ENCODE results near the gene CFAP43. TPM values are rescaled to one million over a fixed set of nuclear protein-coding genes. Genes with fewer than 3 reads are reported as not detected.
A peak's percentile ranks its signal among the peaks of the same experiment; 100 is the strongest.
"Not testable (repeated sequence)": the region's sequence is repeated elsewhere in the genome, so short reads cannot be mapped to it uniquely, and the experiment has no call there.

Gene CFAP43
- total RNA-seq, 1 donor from 2014 or later: 0.15 TPM

DNA sequence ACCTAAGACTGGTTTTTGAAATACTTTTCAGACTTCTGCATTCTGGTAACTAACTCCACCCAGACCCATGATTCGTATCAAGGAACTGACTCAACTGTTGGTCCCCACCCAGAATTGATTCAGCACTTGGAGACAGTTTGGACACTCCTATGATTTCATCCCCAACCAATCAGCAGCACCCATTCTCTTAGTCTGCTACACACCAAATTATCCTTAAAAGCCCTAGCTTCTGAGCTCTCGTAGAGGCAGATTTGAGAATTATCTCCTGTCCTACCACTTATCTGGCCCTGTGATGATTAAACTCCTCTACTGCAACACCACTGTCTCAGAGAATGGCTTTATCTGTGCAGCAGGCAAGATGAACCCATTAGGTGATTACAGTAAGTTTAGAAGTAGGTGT, 14.8 kb upstream of the CFAP43 start:
- no peaks in the 10 kb centered on the region for H3K36me3 Mint-ChIP-seq (ENCODE audit: low read depth)
- TF ChIP-seq, protein P1, sequence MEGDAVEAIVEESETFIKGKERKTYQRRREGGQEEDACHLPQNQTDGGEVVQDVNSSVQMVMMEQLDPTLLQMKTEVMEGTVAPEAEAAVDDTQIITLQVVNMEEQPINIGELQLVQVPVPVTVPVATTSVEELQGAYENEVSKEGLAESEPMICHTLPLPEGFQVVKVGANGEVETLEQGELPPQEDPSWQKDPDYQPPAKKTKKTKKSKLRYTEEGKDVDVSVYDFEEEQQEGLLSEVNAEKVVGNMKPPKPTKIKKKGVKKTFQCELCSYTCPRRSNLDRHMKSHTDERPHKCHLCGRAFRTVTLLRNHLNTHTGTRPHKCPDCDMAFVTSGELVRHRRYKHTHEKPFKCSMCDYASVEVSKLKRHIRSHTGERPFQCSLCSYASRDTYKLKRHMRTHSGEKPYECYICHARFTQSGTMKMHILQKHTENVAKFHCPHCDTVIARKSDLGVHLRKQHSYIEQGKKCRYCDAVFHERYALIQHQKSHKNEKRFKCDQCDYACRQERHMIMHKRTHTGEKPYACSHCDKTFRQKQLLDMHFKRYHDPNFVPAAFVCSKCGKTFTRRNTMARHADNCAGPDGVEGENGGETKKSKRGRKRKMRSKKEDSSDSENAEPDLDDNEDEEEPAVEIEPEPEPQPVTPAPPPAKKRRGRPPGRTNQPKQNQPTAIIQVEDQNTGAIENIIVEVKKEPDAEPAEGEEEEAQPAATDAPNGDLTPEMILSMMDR (IDR thresholded peaks at IDR 0.05): no peak
- H3K4me3 Mint-ChIP-seq (ENCODE audit: unreplicated experiment): no peak overlapping the region
- no peaks in the 10 kb centered on the region for H3K4me1 Mint-ChIP-seq (ENCODE audit: low read depth)
- peak overlapping the region; percentile 2 for H3K27ac Mint-ChIP-seq (ENCODE audit: unreplicated experiment)
- no peak for DNase-seq (ENCODE audit: low spot score)
- peaks cover 9% of the 10 kb centered on the region for H3K27me3 Mint-ChIP-seq (ENCODE audit: low read depth)
- peaks cover 11% of the 10 kb centered on the region for H3K9me3 Mint-ChIP-seq (ENCODE audit: low read depth)

DNA sequence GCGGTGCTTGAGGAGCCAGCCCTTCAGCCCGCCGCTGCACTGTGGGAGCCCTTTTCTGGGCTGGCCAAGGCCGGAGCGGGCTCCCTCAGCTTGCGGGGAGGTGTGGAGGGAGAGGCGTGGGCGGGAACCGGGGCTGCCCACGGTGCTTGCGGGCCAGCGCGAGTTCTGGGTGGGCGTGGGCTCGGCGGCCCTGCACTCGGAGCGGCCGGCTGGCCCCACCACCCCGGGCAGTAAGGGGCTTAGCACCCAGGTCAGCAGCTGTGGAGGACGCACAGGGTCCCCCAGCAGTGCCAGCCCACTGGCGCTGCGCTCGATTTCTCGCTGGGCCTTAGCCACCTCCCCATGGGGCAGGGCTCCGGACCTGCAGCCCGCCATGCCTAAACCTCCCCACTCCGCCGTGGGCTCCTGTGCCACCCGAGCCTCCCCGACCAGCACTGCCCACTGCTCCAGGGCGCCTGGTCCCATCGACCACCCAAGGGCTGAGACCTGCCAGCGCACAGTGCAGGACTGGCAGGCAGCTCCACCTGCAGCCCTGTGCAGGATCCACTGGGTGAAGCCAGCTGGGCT, 13.0 kb upstream of the CFAP43 start:
- Mint-ChIP-seq H3K27me3 (ENCODE audit: low read depth) (peaks cover 15% of the 10 kb centered on the region), H3K9me3 (ENCODE audit: low read depth) (peaks cover 11% of the 10 kb centered on the region), H3K4me3 (ENCODE audit: unreplicated experiment) (no peak overlapping the region)

DNA sequence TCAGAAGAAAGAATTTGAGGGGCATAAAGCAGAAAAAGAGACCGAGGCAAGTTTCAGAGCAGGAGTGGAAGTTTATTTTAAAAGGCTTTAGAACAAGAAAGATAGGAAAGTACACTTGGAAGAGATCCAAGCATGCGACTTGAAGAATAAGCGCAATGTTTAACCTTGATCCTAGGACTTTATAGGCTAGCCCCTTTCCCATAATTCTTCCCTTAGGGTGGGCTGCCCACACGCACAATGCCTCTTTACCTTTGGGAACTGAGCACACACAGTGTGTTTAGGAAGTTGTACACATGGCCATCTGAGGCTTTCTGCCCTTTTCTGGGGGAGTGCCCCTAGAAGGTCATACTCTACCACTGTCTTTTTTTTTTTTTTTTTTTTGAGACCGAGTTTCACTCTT, 11.3 kb upstream of the CFAP43 start:
- Mint-ChIP-seq H3K4me3 (ENCODE audit: unreplicated experiment) (no peak overlapping the region), H3K9me3 (ENCODE audit: low read depth) (peaks cover 11% of the 10 kb centered on the region), H3K27me3 (ENCODE audit: low read depth) (peaks cover 23% of the 10 kb centered on the region), H3K4me1 (ENCODE audit: low read depth) (no peaks in the 10 kb centered on the region), H3K36me3 (ENCODE audit: low read depth) (no peaks in the 10 kb centered on the region), H3K27ac (ENCODE audit: unreplicated experiment) (no peak overlapping the region)
- DNase-seq (ENCODE audit: low spot score): no peak
- TF ChIP-seq, protein P1 (IDR thresholded peaks at IDR 0.05): no peak

More for the DNA sequence above, 13.0 kb upstream of the CFAP43 start:
- Mint-ChIP-seq H3K4me1 (ENCODE audit: low read depth) (no peaks in the 10 kb centered on the region), H3K36me3 (ENCODE audit: low read depth) (no peaks in the 10 kb centered on the region), H3K27ac (ENCODE audit: unreplicated experiment) (no peak overlapping the region)
- DNase-seq (ENCODE audit: low spot score): no peak
- TF ChIP-seq, protein P1 (IDR thresholded peaks at IDR 0.05): no peak

DNA sequence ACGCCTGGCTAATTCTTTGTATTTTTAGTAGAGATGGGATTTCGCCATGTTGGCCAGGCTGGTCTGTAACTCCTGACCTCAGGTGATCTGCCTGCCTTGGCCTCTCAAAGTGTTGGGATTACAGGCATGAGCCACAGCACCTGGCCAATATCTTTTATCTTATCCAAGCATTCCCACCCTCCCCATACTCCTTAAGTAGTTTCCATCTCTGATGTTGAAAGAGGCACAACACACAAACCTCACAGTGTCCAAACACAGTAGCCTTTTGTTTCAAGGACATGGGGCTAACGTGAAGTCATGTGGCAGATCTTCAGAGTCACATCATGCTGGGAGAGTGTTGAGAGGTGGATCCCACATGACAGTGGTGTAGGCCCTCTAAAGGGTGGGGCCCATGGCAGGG, 10.8 kb upstream of the CFAP43 start:
- H3K4me3 Mint-ChIP-seq (ENCODE audit: unreplicated experiment); H3K36me3 Mint-ChIP-seq (ENCODE audit: low read depth); DNase-seq (ENCODE audit: low spot score); H3K27ac Mint-ChIP-seq (ENCODE audit: unreplicated experiment); H3K4me1 Mint-ChIP-seq (ENCODE audit: low read depth): not testable (repeated sequence)
- Mint-ChIP-seq H3K27me3 (ENCODE audit: low read depth) (peaks cover 24% of the 10 kb centered on the region), H3K9me3 (ENCODE audit: low read depth) (peaks cover 11% of the 10 kb centered on the region)

DNA sequence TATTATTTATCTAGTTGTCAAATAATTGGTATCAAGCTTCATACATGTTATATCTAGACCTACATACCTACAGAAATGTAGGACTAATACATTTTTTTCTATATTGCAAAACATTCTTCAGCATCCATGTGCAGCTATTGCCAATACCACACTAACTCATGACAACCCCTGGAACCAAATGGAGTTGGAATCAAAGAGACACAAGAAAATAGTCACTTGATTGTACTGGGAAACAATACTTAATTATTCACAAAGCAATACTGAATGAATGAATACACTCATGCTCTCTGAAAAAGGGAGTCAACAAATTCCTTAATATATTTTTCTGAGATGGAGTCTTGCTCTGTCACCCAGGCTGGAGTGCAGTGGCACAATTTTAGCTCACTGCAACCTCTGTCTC, 10.4 kb upstream of the CFAP43 start:
- H3K4me1 Mint-ChIP-seq (ENCODE audit: low read depth): no peaks in the 10 kb centered on the region
- no peak overlapping the region for H3K27ac Mint-ChIP-seq (ENCODE audit: unreplicated experiment)
- no peak overlapping the region for H3K4me3 Mint-ChIP-seq (ENCODE audit: unreplicated experiment)
- H3K9me3 Mint-ChIP-seq (ENCODE audit: low read depth): peaks cover 11% of the 10 kb centered on the region
- no peaks in the 10 kb centered on the region for H3K36me3 Mint-ChIP-seq (ENCODE audit: low read depth)
- no peak for DNase-seq (ENCODE audit: low spot score)
- H3K27me3 Mint-ChIP-seq (ENCODE audit: low read depth): peaks cover 27% of the 10 kb centered on the region
- TF ChIP-seq, protein P1 (IDR thresholded peaks at IDR 0.05): no peak

DNA sequence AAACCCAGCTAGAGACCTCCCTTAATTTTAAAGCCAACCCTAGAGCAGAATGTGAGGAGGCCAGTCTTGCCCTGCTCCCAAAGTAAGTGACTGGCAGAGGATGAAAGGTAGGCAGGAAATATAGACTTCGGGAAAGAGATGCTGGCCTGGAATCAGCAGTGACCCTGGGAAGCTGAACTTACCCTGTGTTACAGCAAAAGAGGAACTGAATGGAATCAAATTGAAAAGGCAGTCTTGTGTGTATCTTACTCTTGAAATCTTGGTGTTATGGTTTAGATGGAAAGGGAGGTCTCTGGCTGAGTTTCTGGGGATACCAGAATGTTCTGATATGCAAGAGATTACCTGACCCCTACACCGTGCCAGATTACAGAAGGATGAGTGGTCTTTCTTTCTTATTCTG, 7.9 kb upstream of the CFAP43 start:
- H3K27ac Mint-ChIP-seq (ENCODE audit: unreplicated experiment): no peak overlapping the region
- no peaks in the 10 kb centered on the region for H3K36me3 Mint-ChIP-seq (ENCODE audit: low read depth)
- DNase-seq (ENCODE audit: low spot score): no peak
- no peak overlapping the region for H3K4me3 Mint-ChIP-seq (ENCODE audit: unreplicated experiment)
- H3K4me1 Mint-ChIP-seq (ENCODE audit: low read depth): no peaks in the 10 kb centered on the region
- peaks cover 2% of the 10 kb centered on the region for H3K9me3 Mint-ChIP-seq (ENCODE audit: low read depth)
- peaks cover 46% of the 10 kb centered on the region for H3K27me3 Mint-ChIP-seq (ENCODE audit: low read depth)
- TF ChIP-seq, protein P1 (IDR thresholded peaks at IDR 0.05): no peak

All from chondrocyte (in vitro differentiated cells).